ACHN (cell line): Measurements from ENCODE around the gene PDXDC1.
A peak's percentile ranks its signal among the peaks of the same experiment; 100 is the strongest.
"Not testable (repeated sequence)": the region's sequence is repeated elsewhere in the genome, so short reads cannot be mapped to it uniquely, and the experiment has no call there.

Experiments used
- DNase-seq: peaks from one replicate; pipeline ENCODE4 v3.0.0-alpha.2; 2015
- in situ Hi-C: cut with HindIII; loops from 2 replicates; pipeline ENCODE4 v1.10.0; 2017; ENCODE audit warnings: low sequenced_read_pairs, low pct_ligation_motif_present, low pct_unique_long_range_greater_than_20kb

PDXDC1 gene

DNA sequence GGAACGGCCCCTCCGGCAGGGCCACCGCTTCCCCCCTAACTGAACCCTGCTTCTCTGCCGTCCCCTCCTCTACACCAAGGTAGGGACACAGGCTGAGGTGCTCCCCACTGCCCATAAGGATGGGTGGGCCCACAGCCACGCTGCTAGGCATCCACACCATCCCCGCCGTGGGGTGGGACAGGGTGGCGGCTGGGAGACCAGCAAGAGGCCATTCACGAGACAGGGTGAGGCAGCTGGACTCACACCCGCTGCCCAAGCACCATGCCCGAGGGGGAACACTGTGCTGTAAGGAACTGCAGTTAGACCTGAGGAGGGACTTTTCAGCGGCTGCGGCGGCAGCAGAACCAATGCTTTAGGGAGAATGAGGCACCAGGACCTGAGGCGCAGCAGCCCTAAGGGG, 166.8 kb downstream of the PDXDC1 start:
- no peak for DNase-seq
- in situ Hi-C loops: no loop called here

DNA sequence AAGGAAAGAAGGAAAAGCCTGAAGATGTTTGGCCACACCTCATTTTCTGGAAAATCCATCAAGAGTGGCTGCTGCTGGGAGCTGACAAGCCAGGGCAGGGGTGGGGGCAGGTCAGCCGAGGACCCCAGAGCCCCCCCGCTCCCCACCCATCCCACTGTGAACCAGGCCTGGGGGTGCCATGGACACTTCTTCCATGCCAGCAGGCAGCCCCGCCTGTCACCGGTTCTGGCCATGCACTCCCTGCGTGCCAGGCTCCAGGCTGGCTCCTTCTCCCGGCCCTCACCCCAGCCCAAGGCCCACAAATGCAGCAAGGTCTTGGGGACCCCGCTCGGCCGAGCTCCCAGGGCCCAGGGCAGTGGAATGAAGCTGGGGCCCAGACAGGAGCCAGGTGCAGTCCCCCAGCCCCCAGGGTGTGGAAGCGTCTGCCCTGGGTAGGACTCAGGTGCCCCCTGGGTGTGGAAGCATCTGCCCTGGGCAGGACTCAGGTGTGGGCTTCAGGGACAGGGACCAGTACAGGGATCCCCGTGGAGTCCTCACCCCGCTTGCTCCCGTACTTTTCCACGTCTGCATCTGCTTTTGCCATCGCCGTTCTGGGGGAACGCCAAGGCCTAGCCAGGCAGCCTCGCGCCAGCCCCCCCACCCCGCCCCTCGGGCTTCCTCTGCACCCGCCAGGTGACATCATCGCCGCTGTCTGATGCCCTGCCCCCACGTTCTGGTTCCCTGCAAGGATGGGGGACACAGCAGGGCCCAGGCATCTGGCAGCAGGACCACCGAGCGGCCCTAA, 167.5 kb downstream of the PDXDC1 start:
- DNase-seq, in situ Hi-C loops: not testable (repeated sequence)

DNA sequence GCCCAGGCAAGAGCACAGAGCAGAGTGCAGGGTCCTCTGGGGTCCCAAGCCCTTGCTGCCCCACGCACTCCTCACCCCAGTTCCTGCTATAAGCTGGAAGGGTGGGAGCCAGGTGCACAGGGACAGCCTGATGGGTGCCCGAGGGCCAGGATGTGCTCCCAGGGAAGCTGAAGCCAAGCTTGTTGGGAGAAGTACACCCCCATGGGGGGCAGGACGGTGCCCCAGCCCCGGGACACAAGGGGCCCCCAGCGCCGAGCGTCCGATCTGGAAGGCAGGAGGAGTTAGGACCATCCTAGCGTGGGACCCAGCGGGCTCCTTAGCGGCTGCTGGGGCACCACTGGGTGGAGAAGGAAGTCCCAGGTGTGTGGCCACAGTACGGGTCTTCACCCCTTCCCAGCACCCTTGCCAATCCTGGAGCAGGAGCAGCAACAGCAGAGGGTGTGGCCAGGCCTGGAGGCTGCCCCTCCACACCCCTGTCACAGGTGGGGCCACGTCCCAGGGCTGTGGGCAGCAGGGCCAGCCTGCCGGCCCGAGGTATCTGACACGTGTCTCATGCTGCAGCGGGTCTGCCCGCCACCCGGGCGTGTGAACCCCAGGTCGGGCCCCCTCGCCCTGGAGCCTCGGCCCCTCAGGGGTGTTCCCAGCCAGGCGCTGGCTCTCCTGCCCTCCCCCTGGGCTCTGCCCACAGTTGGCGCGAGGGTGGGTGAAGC, 168.2 kb downstream of the PDXDC1 start:
- DNase-seq, in situ Hi-C loops: not testable (repeated sequence)

DNA sequence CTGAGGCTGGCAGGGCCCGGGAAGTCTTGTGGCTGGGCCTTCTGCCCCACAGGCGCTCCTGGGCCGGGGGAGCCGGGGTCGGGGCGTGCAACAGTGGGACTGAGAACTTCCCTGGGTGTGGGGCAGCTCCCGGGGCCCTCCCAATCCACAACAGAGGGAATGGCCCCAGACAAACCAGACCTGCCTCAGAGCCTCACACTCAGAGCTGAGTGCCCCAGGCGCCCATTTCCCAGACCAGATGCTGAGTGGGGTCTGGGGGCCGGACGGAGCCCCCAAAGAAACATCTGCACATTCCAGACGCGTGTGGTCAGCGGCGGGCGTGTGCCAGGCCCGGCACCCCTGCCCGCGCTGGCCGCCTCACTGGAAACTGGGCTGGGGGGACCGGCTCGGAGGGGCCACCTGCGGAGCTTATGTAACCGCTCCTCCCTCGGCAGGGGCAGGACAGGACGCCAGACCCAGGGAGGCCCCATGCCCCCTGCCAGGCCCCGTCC, 168.8 kb downstream of the PDXDC1 start:
- in situ Hi-C loops, DNase-seq: not testable (repeated sequence)

DNA sequence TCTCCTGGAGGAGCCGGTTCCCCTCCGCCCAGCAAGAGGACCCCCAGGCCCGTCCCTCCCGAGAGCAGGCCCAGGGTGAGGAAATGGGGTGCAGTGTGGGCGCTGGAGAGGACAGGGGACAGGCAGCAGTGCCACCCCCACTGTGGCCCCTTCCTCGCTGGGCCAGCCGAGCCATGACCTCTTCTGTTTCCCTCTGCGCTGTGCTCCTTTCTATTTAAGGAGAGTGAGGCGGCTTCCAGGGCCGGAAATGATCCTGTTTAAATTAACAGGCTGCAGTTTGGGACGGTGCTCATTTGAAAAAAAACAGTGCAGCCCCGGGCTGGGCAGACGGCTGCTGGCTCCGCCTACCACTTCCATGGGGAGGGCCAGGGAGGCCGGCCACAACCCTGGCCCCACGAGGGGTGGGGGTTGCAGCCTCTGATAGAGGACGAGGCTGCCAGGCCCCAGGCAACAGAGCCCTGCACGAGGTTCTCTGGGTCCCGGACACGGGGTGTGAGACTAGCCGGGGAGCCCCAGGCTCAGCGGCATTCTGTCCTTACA, 169.3 kb downstream of the PDXDC1 start:
- in situ Hi-C loops, DNase-seq: not testable (repeated sequence)

DNA sequence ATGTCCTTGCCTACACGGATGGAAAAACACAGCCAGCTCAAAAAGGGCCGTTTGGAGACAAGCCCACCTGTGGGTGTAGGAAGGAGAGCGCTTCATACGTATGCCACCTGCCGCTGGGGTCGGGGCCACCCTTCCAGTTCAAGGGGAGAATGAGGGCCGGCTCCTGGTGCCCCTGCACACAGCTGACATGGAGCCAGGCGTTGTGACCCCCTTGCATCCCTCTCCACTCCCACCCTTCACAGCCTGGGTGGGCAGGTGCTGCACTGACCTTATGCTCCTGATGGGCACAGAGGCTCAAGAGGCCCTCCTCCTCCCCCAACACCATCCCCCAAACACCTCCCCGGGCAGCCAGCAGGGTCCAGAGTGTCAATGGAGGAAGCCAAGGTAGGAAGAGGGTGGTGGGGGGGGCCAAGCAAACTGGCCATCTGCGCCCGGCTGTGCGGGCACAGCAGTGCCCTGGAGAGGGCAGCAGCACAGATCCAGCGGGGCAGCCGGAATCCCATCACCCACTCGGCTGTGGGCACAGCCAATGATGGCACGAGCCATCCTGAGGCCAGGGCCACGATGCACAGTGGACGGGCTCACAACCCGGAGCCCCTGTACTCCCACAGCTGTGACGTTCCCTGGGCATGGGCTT, 170.1 kb downstream of the PDXDC1 start:
- in situ Hi-C loops, DNase-seq: not testable (repeated sequence)

DNA sequence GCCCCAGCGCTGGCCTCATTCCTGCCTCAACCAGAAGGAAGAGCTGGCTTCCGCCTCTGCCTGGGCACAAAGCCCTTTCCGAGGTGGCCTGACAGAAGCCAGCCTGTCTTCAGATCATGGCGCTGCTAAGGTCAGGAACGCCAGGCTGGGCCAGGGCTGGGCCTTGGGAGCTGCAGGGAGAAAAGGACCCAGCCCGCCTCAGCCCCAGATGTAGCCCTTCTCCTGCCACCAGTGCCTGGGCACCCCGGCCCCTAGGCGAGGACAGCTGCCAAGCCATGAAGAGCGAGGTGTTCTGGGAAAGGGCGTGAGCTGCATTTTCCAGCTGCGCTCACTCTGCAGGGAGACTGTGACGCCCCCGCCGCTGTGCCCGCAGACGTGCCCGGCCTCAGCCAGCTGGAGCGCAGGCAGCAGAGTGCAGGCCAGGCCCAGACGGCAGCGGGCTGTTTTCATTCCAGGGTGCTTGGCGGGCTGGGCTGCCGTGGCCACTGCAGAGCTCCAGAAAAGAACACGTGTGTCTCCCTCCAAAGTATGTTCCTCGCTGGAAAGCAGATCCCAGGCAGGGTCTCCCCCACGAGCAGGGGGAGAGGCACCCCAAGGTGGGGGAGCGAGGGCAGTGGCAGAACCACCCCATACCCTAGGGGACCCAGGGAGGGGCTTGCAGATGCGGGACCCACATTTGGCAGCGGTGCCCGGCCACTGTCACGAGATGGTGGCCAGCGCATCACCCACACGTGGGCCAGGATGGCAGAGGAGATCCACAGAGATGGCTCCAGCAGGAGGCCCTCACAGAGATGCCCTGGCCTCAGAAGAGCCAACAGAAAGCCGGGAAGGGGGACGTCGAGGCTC, 170.8 kb downstream of the PDXDC1 start:
- DNase-seq, in situ Hi-C loops: not testable (repeated sequence)

DNA sequence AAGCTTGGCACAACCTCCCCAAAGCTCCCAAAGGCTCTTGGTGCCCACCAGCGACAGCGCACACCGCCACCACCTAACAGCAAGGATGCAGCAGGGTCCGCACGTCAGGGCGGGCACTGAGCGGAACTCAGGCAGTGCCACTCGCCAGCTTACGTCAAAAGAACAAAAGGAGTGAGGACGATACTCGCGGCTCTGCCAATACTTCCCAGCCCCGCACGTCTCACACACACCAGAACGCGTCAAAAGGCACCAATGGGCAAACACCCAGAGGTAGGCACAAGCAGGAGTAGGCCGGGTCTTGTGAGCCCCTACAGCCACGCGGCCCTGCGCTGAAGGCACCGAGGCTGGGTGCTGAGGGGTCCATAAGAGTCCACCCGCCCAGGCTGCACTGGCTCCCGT, 171.4 kb downstream of the PDXDC1 start:
- in situ Hi-C loops, DNase-seq: not testable (repeated sequence)

DNA sequence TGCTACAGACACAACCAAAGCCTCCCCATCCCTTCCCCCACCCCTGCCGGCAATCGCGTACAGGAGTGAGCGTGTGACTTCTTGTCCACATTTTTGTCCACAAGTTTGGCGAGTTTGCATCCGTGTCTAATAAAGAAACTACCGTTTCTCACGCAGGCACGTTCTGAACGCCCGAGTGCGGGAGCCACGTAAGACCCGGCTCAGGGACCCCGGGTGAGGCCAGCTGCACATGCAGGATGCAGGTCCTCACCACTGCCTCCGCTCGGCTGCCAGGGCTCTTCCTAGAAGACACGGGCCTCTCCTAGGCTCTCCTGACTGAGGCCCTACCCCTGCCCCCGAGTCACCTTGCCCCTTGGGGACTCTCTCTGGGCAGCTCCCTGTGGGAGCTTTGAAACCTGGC, 174.0 kb downstream of the PDXDC1 start:
- DNase-seq, in situ Hi-C loops: not testable (repeated sequence)

DNA sequence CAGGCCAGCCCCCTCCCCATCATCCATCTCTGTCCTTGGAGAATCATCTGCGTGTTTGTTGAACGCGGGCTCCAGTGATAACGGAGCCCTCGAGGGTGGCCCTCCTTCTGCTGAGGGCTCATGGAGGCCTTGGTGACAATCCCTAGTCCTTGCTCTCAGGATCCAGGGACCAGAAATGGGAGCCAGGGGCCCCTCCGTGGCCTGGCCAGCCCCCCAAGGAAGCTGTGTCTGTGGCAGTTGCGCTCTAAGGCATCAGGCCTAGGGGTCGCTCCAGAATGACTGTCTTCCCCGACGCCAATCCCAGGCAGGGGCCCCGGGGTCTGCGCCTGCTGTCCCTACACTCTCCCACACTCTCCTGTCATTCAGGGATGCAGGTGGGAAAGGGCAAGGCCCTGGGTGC, 174.4 kb downstream of the PDXDC1 start:
- DNase-seq, in situ Hi-C loops: not testable (repeated sequence)

DNA sequence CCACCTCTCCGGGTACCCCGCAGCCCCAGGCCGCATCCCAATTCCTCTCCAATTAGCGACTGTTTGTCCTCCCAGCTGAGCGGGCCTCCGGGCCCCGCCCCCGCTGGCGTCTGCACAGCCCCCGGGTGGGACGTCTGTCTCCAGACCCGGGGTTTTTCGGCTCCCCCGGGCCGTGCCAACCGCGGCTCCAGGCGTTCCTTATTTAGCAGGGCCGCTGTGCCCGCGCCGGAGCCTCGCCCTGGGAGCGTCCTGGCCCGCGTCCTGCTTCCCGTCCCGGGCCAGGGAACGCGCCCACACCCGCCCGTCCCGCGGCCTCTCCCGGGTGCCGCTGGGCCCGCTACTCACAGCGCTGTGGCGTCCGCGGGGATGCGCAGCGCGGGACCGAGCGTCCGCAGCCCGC, 179.2 kb downstream of the PDXDC1 start:
- DNase-seq: peak; percentile 2
- in situ Hi-C loops: not testable (repeated sequence)

DNA sequence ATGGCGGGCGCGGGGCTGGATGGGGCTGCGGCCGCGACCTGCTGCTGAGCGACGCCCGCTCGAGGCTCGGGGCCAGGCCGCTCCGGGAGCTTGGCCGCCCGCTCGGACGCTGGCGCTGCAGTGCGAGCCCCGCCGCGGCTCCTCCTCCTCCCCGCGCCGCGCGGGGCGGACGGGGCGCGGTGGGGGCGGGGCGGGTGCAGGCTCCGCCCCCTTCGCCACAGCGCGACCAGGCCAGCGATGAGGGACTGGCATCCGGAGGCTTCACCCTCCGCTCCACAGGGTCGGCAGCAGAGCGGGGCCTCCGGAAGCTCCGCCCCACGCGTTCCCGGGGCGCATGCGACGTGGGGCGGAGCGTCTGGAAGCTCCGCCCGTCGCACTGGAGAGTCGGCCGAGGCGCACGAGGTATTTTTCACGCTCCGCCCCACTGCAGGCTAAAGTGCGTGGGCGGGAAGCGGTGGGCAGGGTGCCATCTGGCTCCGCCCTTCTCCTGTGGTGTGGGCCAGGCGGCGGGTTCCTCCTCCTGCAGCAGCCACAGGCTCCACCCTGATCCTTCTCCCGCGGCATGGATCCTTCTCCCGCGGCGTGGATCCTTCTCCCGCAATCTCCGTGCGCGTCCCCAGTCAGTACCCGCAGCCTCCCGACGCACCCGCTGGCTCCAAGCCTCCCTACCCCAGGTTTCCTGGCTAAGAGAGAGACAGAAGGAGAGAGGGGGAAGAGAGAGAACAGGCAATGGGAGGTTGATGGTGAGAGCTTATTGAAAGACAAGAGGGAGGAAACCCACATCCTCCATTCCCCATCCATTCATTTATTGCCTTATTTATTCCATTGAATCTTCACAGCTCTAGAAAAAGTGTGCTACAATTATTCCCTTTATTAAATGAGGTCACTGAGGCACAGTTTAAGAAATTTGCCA, 180.1 kb downstream of the PDXDC1 start:
- peak; percentile 90 for DNase-seq
- in situ Hi-C loops: not testable (repeated sequence)

DNA sequence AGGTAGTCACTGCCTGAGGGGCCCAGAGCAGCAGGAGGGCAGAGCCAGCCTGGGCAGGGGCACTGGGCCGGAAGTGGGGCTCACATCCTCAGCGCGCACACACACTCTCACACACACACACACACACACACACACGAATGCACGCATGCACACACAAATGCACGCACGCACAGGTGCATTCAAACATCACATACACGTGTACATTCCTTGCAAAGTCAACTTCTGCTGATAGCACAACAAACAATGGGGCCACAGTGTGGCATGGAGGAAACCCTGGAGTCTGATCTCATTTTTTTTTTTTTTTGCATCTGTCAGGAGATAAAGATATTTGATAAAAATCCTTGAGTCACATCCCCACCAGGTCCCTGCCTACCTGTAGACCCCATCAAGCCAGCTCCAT, 182.8 kb downstream of the PDXDC1 start:
- in situ Hi-C loops, DNase-seq: not testable (repeated sequence)

DNA sequence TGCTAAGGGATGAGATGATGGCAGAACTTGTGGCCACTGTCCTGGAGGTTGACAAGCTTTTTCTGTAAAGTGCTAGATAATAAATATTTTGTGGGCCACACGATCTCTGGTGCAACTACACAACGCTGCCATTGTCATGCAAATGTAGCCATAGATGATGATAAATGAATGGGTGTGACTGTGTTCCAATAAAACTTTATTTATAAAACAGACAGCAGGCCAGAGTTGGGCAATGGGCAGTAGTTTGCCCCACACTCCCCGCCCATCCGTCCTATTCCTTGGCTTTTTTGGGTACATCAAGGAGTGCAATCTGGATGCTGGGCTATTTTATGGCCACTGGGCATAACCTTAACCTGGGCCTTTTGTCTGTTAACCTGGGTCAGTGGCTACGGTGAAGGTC, 184.8 kb downstream of the PDXDC1 start:
- DNase-seq, in situ Hi-C loops: not testable (repeated sequence)

DNA sequence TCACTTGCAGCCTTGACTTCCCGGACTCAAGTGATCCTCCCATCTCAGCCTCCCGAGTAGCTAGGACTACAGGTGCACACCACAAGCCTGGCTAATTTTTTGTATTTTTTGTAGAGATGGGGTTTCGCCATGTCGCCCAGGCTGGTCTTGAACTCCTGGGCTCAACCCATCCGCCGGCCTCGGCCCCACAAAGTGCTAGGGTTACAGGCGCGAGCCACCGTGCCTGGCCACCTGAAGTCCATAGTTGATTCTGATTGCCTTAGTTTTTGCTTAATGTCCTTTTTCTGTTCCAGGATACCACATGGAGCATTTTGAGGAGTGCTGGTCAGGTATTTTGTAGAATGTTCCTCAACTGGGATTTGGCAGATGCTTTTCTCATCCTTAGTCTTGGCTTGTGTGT, 185.7 kb downstream of the PDXDC1 start:
- in situ Hi-C loops: not testable (repeated sequence)

DNA sequence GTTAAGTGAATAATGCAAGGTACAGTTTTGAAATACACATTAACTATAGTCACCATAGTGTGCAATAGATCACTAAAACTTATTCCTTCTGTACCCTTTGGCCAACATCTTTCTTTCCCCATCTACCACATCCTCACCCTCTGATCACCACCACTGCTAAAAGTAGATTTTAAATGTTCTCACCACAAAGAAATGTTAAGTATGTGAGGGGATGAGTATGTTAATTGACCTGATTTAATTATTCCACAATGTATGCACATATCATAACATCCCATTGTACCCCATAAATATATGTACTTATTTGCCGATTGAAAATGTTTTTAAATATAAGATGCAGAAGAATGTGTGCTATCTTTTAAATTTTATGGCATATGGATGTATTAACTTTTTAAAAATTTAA, 188.2 kb downstream of the PDXDC1 start:
- DNase-seq, in situ Hi-C loops: not testable (repeated sequence)

More for the DNA sequence above, 185.7 kb downstream of the PDXDC1 start:
- not testable (repeated sequence) for DNase-seq

DNA sequence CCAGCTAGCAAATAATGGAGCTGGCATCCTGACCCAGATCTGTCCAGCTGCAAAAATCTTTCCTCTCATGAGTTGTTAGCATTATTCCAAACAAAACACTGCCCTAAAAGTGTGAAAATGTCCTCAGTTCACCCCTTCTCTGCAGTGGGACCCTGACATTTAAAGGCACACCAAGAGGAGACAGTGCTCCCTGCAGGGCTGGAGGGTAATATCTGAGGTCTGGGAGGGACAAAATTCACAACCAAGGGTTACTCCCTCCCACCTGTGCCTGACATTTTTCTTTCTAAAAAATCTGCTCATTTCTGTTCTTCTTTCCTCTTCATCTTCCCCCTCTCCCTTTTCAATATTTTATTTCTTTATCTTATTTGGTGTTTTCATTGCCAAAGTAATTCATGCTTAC, 191.4 kb downstream of the PDXDC1 start:
- in situ Hi-C loops, DNase-seq: not testable (repeated sequence)
